NB4 (cell line): ENCODE data around the gene PSMA7.

ENCODE experiments used
- CTCF ChIP-seq: IDR thresholded peaks from one replicate; pipeline ENCODE4 v1.5.1; 2012; ENCODE audit warnings: low read depth, low read length
- MAX ChIP-seq: IDR thresholded peaks from 2 replicates; pipeline ENCODE4 v1.6.1; 2011; ENCODE audit warnings: low read depth, low read length
- POLR2A ChIP-seq: IDR thresholded peaks from 2 replicates; pipeline ENCODE4 v1.6.1; 2011; ENCODE audit warnings: mild to moderate bottlenecking; ENCODE audit not compliant: insufficient read length; ENCODE audit errors: extremely low read depth

- no peak for TF ChIP-seq CTCF
- no peak for TF ChIP-seq POLR2A
- TF ChIP-seq MAX: no peak
Observed at GRCh38 chr20:62119591-62120364, 23.4 kb downstream of the PSMA7 start.
